NCI-H2029 treated with DMSO at 0.1 percent for 48 hours (cell line): Measurements from ENCODE around the gene AUTS2.

ENCODE experiments used
- DNase-seq: peaks from one replicate; lab custom pipeline; 2025; lab: John Stamatoyannopoulos, UW

Gene AUTS2

GRCh38 chr7:70188901-70189650 is 590.8 kb downstream of the AUTS2 start:
- DNase-seq, result no peak

- peak; percentile 22 for DNase-seq
Observed at GRCh38 chr7:70189776-70190175, 591.5 kb downstream of the AUTS2 start.

- DNase-seq, result no peak
Observed at GRCh38 chr7:70190281-70190680, 592.0 kb downstream of the AUTS2 start.

- no peak for DNase-seq
Observed at GRCh38 chr7:70193514-70193913, 595.2 kb downstream of the AUTS2 start.

GRCh38 chr7:70208236-70209063 is 610.2 kb downstream of the AUTS2 start:
- no peak for DNase-seq

- no peak for DNase-seq
Observed at GRCh38 chr7:70210200-70210935, 612.1 kb downstream of the AUTS2 start.

- DNase-seq, result no peak
Observed at GRCh38 chr7:70210936-70211310, 612.6 kb downstream of the AUTS2 start.

- no peak for DNase-seq
Observed at GRCh38 chr7:70212281-70212680, 614.0 kb downstream of the AUTS2 start.

- DNase-seq, result peak; percentile 23
Observed at GRCh38 chr7:70214071-70214470, 615.8 kb downstream of the AUTS2 start.

- no peak for DNase-seq
Observed at GRCh38 chr7:70215491-70215890, 617.2 kb downstream of the AUTS2 start.

- DNase-seq, result no peak
Observed at GRCh38 chr7:70217571-70217970, 619.3 kb downstream of the AUTS2 start.

- DNase-seq, result no peak
Observed at GRCh38 chr7:70218006-70218405, 619.7 kb downstream of the AUTS2 start.

GRCh38 chr7:70219061-70219460 is 620.8 kb downstream of the AUTS2 start:
- DNase-seq, result no peak

GRCh38 chr7:70229242-70229641 is 631.0 kb downstream of the AUTS2 start:
- no peak for DNase-seq

- no peak for DNase-seq
Observed at GRCh38 chr7:70230761-70231160, 632.5 kb downstream of the AUTS2 start.

GRCh38 chr7:70233776-70234175 is 635.5 kb downstream of the AUTS2 start:
- no peak for DNase-seq

GRCh38 chr7:70237256-70237655 is 639.0 kb downstream of the AUTS2 start:
- DNase-seq, result no peak

- DNase-seq, result no peak
Observed at GRCh38 chr7:70237831-70238575, 639.7 kb downstream of the AUTS2 start.

GRCh38 chr7:70239918-70240317 is 641.6 kb downstream of the AUTS2 start:
- DNase-seq, result no peak

- DNase-seq, result no peak
Observed at GRCh38 chr7:70240873-70241272, 642.6 kb downstream of the AUTS2 start.

GRCh38 chr7:70241536-70242175 is 643.4 kb downstream of the AUTS2 start:
- no peak for DNase-seq
